ENCODE data around the gene ILRUN.

DNA sequence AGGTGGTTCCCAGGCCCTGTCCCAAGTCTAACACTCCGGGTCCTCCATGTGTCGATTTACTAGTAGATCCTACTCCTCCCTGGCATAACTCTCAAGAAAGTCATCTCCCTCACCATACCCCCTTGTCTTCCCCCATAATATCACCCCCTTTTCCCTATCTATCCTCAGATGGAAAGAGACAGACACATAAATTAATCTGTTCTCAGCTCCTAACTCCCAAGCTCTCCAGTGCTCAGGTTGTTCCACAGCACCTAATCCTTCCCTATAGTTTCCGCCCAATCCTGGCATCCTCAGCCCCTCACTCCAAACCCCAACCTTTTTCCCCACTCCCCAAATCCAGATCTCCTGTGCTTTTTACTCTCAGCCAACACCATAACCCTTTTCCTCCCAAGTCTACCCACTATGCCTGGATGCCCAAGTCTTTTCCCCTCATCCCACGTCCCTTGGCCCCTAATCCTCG lies 808 bp downstream of the ILRUN start:
- TF ChIP-seq POLR2AphosphoS5 (IDR thresholded peaks at IDR 0.05; ENCODE audit: borderline replicate concordance, low read depth, low read length) = no peak
- TF ChIP-seq EZH2 (IDR thresholded peaks at IDR 0.05) = no peak

Data from SK-N-MC (cell line).